ENCODE measurements around the gene FLT3LG.

The FLT3LG gene, protein sequence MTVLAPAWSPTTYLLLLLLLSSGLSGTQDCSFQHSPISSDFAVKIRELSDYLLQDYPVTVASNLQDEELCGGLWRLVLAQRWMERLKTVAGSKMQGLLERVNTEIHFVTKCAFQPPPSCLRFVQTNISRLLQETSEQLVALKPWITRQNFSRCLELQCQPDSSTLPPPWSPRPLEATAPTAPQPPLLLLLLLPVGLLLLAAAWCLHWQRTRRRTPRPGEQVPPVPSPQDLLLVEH

DNA sequence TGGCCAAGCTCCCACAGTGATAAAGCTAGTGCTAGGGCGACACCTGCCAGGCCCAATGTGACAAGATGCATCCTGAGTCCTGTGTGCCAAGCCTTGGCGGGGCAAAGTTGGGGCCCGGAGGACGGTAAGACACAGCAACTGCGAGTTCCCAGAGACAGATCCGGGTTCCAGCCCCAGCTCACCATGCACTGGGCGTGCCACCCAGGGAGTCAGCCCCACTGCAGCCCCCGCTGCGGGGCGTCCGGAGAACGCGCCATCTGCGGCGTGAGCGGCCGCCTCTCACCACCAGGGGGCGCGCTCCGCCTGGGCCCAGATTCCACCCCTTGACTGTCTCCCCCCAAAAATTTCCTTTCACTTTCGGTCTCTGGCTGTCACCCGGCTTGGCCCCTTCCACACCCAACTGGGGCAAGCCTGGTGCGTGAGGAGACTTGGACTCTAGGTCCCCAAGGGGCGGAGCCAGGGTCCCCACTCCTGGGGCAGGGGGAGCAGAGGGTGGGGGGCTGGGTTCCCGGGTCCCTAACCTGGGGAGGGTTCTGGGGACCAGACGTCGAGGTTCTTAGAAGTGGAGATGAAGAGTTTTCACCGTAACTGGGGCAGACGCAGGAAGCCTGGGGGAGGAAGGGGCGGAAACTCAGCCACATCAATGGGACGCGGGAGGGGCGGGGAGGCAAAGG lies at the start of gene FLT3LG:
FLT3LG (plus strand) TSS at position 348 of the 674 bp plus-strand sequence. CDS start 425 bp downstream, outside the sequence.
- peak; percentile 92 for DNase-seq

DNA sequence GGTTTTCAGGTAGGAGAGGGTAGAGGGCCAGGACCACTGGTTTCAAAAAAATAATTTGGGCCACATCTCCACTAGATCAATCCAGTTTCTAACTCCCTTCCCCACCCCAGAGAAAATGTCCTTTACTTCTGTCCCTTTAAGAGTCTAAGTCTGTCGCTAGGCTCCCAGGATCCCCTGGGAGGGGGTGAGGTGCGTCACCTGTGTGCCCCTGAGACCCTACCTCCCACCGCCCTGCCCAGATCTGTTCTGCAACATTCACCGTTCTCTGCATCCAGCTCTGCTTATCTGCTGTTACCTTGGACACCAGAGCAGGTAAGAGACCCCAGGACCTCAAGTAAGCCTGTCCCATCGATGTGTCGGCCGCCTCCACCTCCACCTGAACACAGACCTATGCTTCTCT lies 48.8 kb upstream of the FLT3LG start, which contains the start of gene GFY:
GFY (plus strand) TSS at position 211 of the 400 bp plus-strand sequence. CDS start 1,043 bp downstream, outside the sequence.
- no peak for DNase-seq

DNA sequence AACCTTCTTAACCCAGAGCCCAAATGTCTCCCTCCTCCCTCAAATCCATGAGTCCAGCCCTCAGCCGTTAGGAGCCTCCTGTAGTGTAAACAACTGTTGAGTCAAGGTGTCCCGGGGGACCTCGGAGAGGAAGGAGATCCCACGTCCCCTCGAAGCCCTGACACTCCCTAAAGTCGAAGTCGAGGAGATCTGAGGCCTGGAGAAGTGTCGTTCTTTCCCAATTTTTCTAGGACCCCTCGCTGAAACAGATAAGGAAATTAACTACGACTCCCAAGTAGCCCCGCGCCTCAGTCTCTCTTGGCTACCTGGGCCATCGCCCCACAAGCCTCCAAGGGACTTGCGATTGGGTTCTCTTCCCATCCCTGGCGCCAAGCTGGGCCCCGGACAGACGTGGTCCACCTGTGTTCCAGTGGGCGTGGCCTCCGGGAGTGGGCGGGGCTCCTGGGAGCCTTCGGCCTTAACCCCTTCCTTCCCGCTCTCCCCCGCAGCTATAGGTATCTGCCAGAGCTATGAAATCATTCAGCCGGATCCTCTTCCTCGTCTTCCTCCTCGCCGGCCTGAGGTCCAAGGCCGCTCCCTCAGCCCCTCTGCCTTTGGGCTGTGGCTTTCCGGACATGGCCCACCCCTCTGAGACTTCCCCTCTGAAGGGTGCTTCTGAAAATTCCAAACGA lies 48.0 kb upstream of the FLT3LG start:
- no peak for DNase-seq

DNA sequence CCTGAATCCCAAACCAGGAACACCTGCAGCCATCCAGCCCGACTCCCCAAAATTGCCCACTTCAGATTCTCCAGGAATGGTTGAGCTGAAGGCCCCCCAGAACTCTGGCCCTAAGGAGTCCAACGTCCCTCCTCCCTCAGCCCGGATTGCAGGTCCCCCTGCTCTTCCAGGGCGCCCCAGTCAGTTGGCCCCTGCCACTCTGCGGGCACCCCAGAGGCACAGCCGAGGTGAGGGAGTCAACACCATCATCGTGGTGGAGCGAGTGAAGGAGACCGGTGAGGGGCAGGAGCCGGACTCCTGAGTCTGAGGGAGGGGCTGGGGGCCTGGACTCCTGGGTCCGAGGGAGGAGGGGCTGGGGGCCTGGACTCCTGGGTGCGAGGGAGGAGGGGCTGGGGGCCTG lies 46.7 kb upstream of the FLT3LG start:
- DNase-seq: no peak

DNA sequence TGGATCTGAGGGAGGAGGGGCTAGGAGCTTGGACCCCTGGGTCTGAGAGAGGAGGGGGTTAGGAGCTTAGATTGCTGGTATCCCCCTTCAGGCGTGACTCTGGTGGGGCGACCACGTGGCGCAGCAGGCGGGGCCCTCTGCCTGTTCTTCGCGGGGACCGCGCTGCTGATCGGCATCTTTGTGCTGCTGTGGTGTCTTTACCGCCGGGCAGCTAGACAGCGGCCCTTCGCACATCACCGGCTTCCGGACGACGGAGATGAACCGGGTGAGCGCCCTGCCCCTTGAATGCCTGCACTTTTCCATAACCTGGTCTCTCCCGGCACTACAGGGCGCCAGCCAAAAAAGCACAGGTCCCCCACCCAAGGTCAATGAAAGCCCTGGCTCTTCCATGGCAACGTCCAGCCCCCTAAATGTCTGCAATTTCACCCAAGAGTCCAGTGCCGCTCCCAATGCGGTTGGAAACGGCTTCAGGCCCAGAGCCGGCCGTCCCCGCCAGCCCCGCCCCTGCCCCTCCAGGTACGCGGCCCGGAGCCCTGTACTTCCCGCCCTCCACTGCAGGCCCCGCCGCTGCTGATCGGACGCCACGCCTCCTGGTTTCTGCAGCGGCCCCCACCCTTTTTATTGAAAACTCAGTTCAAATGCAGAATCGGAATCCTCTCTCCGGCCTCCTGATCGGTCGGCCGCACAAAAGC lies 46.0 kb upstream of the FLT3LG start:
- peak; percentile 67 for DNase-seq

DNA sequence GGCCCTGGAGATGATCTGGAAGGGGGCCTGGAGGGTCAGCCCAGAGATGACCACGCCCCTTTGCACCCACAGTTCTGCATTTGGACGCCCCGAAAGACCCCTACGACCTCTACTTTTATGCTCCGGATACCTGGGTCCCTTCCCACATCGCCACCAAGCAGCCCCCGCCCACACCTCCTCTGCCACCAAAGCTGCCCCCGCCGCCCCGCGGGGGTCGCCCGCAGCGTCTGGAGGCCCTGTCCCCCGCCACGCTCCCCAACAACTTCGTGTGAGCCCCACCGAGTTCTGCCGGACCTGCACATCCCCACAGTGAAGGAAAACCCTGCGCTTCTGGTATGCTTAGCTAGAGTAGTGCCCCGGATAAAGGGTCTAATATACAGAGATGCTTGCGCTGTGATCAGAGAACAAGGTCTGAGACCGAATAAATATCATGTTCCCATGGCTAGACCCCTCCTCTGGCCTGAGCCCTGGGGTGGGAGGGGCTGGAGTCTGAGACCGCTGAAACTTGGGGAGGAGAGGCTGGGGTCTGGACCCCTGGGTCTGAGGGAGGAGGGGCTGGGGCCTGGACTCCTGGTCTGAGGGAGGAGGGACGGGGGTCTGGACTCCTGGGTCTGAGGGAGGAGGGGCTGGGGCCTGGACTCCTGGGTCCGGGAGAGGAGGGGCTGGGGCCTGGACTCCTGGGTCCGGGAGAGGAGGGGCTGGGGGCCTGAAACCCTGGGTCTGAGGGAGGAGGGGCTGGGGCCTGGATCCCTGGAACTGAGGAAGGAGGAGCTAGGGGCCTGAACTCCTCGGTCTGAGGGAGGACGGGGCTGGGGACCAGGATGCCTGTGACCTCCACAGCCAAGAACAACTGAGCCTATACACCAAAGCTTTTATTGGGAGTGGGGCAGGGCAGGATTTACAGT lies 45.2 kb upstream of the FLT3LG start:
- no peak for DNase-seq

DNA sequence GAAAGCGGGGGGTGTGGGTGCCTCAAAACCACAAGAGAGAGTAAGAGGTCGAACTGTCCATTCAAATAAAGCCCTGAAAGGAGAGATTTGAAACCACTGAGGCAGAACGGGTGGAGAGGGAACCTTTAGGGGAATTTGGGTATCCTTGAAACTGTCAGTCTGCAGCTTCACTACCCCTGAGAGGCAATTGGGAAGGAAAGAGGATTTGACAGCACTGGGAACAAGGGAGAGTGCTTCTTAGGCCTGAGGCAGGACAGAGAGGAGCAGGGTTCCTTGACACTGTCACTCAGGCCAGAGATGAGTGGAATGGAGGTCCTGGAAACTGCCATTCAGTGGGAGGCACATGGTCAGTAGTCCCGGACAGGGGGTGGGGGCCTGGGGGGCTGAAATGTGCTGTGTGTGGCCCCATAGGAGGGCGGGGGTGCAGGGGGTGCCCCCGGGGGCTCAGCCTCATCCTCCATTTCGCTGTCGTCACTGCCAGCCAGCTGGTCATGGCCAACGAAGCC lies 43.8 kb upstream of the FLT3LG start:
- no peak for DNase-seq

DNA sequence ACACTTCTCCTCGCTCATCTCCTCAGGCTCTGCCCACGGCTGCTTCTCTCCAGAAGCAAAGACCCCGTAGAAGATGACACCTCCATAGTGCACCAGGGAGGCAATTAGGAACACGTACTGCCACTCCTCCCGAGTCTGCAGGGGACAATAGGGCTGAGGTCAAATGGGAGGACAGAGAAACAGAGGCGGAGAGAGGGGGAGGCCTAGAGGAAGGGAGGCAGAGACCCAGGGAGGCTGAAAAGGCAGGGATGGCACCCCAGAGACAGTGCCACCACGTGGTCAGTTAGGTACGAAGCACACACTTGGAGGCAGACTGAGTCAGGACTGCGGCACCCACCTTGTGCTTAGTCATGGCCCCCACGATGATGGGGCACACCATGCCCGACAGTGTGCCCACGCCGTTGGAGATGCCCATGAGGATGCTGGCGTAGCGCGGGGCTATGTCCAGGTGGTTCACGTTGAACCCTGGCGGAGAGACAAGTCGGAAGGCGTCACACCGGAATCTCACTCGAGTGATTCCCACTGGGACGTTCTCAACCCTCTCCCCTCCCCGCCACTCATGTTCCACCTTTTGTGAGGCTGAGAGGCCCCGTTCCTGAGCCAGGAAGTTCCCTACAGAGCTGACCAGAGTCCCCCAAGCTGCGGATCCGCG lies 43.2 kb upstream of the FLT3LG start:
- peak; percentile 65 for DNase-seq

DNA sequence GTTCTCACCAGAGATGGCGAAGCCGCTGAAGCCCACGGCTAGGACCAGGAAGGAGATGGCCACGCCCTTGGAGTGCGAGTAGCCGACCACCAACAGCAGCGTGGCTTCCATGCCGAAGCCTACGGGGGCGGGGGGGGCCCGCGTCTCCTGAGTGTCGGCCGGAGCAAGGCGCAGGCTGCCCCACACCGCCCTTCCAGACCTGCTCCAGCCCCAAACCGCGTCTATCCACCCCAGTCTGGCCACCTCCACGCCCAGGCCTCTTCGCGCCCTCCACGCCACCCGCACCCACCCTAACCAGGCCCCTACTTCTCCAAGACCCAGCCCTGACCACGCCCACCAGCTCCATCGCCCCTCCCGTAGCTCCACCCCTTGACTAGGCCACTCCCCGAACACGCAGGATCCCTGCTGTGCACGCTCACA lies 42.7 kb upstream of the FLT3LG start:
- DNase-seq: peak; percentile 52

DNA sequence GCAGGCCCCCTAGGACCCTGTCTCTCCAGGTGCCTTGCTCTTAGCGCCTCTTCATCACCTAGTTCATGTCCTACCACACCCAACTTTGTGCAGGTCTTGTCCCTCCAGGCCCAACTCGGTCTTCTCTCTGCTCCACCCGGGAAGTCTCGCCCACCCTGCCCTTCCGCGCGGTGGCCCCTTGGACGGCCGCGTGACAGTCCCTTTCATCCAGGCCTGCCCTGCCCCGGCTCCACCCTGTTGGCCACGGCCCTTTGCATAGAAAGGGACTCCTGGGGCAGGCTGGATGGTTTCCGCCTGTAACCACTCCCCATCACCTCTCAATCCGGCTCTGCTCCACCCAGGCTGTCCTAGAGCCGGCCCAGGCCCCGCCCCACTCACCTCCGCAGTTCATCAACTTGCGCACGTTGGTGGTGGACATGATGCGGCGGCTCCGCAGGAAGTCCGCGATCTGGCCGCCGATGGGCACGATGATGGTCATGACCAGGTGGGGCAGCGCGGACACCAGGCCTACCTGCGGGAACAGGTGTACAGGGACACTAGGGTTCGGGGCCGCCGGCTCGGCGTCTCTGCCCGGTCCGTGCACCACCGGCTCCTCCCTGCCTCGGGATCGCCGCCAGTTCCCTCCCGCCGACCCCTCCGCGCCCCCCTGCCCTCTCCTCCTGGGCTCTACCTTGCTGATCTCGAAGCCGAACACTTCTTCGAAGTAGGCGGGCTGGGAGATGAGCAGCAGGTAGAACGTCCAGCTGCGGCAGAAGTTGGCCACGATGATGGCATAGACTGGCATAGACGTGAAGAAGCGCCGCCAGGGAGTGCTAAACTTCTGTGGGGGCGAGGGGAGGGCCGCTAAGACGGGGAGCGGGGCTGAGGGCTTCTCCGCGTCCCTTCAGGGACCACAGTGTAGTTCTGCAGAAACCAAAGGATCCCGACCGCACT lies 41.6 kb upstream of the FLT3LG start:
- peak; percentile 43 for DNase-seq

DNA sequence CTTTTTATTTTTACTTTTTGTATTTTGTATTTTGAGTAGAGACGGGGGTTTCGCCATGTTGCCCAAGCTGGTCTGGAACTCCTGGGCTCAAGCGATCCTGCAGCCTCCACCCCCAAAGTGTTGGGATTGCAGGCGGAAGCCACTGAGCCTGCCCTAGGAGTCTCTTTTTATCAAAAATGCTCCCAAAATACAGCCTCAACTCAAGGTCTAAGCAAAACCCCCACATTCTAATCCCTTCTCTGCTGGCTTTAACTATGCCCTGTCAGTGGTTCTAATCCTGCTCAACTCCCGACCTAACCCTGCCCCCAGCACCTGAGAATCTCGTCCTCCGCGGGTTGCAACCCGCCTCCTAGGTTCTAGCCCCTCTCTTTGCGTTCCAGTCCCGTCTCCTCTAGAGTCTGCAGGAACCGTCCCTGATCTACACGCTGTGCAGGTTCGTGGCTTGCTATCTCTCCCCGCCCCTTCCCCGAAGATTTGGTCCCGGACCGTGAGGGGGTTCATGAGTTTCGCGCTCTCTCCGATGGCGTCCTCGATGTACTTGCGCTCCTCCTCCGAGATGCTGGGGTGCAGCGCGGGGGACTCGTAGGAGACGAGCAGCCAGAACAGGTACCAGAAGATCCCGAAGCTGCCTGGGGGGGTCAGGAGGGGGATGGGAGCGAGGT lies 40.6 kb upstream of the FLT3LG start:
- DNase-seq: no peak

DNA sequence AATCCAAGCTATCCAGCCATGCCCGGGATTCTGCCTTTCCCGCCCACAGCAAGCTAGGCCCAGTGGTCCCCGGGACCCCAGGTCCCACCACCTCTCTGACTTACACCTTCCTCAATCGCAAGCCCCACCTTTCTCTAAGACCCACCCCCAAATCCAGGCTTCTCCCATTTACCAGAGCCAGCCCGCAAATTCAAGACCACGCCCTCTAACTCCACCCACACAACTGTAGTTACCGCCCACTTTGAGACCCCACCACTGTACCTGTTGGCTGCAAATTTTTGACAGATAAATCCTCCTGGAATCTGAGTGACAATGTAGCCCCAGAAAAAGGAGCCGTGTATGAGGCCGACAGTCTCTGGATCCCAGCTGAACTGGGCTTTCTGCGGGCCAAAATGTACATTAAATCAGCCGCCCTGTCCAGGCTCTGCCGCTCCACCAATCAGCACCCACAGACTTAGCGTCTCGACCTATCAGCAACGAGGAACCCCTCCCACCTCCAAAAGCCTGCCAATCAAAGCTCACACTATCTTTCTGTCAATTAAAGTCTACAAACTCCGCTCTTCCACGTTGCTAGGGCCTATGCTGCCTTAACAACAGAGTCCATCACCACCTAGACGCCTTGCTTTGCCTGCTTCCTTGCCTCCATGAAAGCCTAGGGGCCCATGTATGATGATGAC lies 39.0 kb upstream of the FLT3LG start:
- no peak for DNase-seq

DNA sequence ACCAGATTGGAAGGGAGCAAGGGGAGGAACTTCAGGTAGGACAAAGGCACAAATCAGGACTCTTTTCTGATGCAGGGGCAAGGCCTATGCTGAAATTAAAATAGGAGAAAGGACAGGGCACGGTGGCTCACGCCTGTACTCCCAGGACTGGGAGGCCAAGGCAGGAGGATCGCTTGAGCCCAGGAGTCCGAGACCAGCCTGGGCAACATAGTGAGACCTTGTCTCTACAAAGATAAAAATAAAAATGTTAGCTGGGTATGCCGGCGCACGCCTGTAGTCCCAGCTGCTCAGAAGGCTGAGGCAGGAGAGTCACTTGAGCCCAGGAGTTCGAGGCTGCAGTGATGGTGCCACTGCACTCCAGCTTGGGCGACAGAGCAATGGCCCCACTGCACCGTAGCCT lies 38.3 kb upstream of the FLT3LG start:
- DNase-seq: no peak

DNA sequence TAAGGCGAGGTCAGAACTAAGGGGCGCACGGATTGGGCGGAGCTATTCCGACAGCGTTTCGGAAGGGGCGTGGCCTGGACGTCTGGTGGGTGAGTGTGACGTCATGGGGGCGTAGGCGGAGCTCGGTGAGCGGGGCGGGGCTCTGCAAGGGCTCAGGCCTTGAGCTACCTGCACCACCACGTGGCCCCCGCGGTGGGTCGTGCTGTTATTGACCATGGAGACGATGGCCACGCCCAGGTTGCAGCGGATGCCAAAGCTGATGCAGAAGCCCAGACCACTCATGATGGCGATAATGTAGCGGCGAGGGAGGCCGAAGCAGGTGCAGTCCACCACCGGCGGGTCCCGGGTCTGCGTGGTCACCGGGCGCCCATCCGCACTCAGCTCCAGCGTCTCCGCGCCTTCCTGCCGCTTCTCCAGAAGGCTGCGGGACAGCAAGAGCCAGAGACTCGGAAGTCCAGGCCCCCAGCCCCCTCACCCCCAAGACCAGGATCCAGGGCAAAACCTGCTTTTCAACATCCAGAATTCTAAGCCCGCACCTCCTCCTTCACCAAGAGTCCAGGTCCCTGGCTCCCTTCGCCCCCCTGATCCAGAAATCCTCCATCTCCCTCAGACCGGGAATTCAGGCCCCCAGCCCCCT lies 37.5 kb upstream of the FLT3LG start:
- peak; percentile 77 for DNase-seq

DNA sequence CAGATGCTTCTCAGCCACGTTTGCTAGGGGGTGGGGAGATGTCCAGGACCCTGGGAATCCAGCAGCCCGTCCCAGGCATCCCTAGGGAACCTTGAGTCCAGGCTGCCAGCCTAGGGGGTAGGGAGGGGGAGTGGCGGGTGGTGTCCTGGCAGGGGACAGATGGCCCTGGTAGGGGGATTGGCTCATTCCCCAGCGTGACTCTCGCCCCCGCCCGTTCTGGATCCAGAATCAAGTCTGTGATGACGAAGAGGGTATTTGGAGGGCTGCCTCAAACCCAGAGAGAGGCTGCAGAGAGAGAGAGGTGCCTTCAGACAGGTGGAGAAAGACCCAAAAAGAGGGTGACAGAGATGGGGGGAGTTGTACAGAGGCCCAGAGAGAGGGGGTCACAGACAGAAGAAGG lies 36.8 kb upstream of the FLT3LG start:
- DNase-seq: no peak

DNA sequence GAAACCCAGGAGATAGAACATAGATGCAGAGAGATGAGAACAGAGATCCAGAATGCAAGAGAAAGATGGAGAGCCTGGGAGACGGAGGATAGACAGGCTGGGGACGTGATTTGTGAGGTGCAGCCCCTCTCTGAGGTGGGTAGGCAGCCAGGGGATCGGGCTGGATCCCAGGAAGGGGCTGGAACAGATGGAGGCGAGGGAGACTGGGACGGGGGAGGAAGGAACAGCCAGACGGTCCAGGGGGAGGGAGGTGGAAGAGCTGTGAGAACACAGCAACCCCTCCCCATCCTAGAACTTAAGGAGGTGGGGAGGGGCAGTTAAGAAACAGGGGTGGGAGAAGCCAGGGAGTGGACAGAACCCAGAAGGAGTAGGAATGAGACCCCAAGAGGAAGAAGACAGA lies 35.8 kb upstream of the FLT3LG start:
- DNase-seq: no peak

DNA sequence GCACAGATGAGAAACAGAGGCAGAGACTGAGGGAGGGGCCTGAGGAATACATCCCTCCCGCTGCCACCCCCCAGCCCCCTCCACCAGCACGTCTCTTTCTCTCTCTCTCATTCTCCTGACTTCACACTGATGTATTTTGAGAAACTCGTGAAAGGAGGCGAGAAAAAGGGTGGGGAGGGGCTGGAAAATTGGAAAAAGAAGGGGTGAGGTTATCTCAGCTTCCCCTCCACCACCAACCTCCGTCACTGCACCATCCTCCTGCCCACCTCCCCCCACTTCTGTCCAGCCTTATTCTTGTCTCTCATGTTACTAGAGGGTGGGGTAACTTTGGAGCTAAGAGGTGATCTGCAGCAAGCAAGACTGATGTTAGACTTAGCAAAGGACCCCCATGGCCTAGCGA lies 34.2 kb upstream of the FLT3LG start:
- DNase-seq: no peak

DNA sequence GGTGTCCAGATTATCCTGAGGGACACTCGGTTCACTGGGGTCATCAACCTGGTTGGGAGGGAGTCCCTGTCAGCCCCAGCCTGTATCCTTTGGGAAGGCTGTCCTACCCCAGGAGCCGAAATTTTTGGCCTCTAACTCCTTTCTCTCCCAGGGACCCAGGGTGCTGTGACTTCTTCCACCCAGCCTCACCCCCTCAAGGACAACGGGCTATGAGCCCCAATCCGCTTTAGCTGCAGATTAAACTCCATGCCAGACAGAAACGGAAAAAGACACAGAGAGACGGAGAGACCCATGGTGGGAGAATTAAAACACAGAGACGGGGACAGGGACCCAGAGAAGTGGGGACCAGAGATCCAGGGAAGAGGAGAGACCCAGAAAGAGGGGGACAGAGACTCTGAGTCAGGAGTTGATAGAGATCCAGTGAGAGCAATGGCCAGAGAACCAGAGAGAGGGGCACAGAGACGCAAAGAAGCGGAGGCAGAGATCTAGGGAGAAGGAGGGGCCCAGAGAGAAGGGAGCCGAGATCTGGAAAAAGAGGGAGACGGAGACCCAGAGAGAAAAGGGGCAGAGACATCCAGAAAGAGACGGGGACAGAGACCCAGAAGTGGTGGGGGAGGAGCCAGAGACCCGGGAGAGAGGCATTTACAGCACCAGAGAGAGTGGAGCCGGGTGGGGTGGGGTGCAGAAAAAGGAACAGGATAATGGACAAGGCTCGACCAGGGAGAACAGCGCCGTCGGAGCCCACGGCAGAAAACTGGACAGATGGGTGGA lies 33.4 kb upstream of the FLT3LG start:
- no peak for DNase-seq
